Esophagus mucosa (tissue), 1 donor: ENCODE measurements around the gene CYB561A3. TPM values are rescaled to one million over a fixed set of nuclear protein-coding genes. Genes with fewer than 3 reads are reported as not detected.
A peak's percentile ranks its signal among the peaks of the same experiment; 100 is the strongest.

Source experiments
- ATAC-seq: fragments of 200-7000 bp; cut with Tn5 transposase; one replicate; pipeline ENCODE4 v1.9.1; 2020
- total RNA-seq: library from RNA; stranded (reverse); gene quantifications from one replicate; pipeline ENCODE4 v1.2.4, GENCODE V29; 2023
- donor health status: DM: yes; HTN: yes; CAD: no.

The CYB561A3 gene
- total RNA-seq, 1 donor from 2014 or later: 27.7 TPM

DNA sequence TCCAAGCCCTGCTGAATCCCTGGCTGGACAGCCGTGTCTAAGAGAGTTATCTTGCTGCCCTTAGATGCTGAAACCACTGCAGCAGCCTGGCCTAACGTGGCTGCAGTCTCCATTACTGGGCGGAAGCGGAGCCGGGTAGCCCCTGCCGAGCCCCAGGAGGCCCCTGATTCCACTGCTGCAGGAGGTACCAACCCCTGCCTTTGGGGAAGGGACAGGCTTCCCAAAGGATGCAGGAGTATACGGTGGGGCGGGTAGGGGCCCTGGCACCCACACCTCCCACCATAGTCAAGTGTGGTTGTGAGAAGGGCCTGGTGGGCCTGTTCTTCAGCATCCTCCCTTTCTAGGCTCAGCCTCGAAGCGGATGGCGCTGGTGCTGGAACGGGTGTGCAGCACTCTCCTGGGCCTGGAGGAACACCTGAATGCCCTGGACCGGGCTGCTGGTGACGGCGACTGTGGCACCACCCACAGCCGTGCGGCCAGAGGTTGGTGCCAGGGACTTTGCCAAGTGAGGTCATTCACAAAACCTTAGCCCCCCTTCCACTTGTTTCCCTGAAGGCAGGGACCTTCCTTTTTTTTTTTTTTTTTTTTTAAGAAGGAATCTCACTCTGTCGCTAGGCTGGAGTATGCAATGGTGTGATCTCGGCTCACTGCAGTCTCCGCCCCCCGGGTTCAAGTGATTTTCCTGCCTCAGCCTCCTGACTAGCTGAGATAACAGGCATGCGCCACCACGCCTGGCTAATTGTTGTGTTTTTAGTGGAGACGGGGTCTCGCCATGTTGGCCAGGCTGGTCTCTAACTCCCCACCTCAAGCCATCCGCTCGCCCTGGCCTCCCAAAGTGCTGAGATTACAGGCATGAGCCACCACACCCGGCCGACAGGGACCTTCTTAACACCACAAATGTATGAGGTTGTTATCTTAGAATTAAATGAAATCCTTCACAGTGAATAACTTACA is 17.6 kb downstream of the CYB561A3 start:
- ATAC-seq: no peak

- no peak for ATAC-seq
Observed at GRCh38 chr11:61342207-61342803, 19.4 kb downstream of the CYB561A3 start.

GRCh38 chr11:61341706-61342105 is 20.0 kb downstream of the CYB561A3 start:
- ATAC-seq: no peak

- ATAC-seq: no peak
Observed at GRCh38 chr11:61340979-61341378, 20.7 kb downstream of the CYB561A3 start.

GRCh38 chr11:61339490-61339878 is 22.2 kb downstream of the CYB561A3 start:
- no peak for ATAC-seq

DNA sequence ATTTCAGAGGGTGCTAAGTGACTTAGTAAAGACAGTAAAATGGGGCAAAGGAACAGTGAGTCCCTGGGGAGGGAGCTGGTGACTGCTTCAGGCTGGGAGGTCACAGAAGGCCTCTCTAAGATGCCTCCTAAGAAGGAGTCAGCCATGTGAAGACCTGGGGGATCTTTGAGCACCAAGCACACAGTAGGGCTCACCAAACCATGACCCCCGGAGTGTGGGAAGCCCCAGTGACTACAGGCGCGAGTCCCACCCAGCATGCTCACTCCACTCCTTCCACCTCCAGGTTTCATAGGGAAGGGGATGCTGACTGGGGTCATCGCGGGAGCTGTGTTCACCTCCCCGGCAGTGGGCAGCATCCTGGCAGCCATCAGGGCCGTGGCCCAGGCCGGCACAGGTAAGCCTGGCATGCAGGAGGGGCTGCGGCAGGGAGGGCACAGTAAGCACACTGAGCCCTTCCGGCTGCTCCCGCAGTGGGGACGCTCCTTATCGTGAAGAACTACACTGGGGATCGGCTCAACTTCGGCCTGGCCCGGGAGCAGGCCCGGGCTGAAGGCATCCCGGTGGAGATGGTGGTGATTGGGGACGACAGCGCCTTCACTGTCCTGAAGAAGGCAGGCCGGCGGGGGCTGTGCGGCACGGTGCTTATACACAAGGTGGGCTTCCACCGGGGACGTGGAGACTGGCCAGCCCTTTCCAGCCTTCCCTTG is 22.7 kb downstream of the CYB561A3 start:
- ATAC-seq: no peak

DNA sequence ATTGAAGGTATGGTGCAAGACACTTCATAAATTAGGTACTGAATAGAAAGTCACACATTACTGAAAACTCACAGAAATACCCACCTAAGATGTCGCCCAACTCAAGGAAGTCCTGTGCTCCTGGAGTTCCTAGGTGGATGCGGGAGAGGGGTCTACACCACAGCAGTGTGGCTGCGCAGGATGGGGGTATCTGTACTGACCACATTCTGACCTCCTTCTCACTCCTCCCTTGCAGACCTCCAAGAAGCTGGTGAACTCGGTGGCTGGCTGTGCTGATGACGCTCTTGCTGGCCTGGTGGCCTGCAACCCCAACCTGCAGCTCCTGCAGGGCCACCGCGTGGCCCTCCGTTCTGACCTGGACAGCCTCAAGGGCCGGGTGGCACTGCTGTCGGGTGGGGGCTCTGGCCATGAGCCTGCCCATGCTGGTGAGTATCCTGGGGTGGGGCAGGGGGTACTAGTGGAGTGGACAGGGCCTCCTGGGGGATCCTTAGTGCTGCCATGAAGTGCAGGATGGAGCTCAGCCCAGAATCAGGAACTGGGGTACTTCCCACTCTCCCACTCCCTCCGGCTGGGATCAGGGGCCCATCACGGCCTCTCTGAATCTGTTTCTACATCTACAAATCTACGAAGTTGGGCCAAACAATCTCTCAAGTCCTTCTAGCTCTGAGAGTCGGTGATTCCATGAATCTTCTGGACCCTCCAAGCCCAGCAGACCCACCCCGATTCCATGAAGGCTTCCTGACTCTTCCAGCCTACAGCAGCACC is 23.8 kb downstream of the CYB561A3 start:
- ATAC-seq: no peak

DNA sequence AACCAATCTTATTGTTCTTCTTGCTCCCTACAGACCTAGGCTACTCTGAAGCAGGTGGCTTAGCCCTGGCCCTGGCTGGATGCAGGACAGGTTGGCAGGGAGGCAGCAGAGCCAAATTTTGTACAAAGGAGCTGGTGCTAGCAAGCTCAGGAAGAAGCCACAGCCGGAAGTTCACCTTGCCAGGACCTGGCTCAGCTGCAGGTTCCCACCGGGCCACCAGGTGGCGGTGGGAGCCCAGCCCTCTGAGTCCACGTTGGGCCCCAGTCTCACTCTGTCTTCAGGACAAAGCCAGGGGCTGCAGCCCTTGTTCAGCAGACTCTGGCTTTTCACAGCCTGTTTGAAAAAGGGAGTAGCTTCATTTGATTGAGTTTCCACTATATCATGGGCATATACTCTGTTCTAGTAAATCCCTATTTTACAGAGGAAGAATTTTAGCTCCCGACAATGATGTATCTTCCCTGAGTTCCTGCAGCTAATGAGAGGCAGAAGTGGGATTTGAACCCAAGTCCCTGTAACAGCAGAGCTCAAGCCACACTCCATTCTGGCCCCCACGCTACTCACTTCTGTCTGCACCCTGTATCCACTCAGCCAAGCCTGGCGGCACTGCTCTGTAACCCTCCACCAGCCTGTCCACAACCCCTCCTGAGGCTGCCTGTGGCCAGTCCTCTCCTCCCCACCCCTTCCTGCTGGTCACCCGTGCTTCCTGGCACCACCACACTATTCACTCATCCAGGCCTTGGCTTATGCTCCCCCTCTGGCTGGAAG is 25.3 kb downstream of the CYB561A3 start:
- ATAC-seq: peak; percentile 78

- ATAC-seq: no peak
Observed at GRCh38 chr11:61335355-61335710, 26.3 kb downstream of the CYB561A3 start.

GRCh38 chr11:61334434-61335354 is 27.0 kb downstream of the CYB561A3 start:
- ATAC-seq: peak; percentile 33

DNA sequence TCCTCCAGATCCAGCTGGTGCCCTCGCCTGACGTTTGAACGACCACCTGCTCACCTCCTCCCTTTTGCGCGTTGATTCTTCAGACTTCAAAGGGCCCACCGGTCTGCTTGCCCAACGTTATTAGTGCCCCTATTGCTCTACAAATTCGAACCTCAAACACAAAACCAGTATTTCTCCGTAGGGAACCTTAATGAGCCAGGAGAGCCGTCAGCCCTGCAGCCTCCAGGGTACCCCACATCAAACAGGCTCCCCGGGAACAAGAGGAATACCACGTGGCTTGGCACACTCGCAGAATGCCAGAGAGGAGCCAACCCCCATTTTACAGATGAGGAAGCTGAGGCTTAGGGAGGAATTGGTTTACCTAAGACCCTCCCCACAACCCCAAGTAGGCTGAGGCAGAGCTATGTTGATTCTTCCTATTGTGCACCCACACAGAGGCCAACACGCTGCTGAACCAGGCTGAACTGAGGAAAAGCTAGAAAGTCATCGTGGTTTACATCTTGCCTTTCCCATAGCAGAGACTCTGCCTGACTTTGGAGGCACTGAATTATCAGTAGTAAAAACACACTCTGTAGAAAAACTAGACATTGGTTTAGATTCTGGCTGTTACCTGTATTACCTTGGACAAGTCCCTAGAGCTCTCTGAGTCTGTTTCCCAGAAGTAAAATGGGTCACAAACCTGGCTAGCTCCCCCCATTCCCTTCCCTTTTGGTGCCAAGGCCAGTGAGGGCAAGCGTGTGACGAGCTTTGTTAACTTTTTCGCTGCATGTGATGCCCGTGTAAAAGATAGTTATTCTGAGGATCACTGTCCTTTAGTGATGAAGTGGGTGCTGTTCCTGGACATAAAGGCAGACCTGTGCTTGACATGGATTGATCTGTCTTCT is 27.9 kb downstream of the CYB561A3 start:
- ATAC-seq: no peak

DNA sequence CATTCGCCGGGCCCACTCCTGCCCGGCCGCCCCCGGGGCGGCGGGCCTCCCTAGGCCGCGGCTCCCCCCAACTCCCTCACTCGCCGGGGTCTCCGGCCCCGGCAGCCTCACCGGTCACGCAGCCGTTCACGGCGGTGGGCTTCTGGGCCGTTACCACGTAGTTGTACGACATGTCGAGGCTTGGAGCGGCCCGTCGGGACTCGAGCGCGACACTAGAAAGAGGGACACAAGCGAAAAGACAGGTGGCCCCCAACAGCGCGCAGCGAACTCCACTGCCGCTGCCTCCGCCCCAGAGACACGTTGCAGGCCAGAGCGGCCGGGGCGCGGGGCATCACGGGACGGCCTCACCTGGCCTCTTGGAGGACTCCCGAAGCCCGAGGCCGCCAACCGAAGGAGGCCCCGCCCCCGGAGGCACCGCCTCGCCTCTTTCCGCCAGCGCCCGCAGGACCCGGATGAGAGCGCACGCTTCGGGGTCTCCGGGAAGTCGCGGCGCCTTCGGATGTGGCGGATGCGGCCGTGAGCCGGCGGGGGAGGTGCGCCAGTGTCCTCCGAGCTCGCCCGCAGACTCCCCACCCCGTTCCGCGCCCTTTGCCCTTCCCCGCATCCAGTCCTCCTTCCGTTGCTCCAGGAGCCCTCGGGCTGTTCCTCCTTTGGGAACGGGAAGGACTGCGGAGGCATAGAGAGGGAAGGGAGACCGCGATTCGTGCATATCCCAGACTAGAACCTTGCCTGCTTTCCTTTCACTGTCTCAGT is 28.7 kb downstream of the CYB561A3 start, which contains the start of the genes DDB1 and TKFC:
DDB1 (minus strand) TSS at position 309 of the 753 bp plus-strand sequence; CDS start at position 172, 137 bp downstream.
TKFC (plus strand) TSS at position 432 of the 753 bp plus-strand sequence. CDS start 1,501 bp downstream, outside the sequence.
- ATAC-seq: peak; percentile 93

DNA sequence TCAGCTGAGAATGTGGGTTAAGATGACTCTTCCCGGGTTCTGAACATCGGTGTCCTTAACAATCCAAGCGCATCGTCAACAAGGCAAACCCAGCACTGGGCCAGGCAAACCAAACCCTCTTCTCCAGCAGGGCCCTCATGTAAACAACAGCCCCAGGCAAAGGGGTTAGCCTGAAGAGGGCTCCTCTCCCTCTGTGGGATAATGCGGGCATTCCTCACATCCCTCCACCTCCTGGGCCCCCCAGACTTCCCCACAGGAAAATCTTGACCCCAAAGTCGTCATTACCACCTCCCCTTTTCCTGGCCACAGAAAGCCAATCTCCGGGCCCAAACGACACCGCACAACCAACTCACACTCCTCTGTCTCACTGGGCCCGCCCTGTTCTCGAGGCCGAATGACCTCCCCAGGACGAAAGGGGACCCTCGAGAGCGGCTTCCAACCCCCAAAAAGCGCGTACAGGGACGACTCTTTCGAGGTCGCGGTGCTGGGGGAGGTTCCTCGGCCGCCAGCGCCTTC is 29.3 kb downstream of the CYB561A3 start:
- no peak for ATAC-seq

DNA sequence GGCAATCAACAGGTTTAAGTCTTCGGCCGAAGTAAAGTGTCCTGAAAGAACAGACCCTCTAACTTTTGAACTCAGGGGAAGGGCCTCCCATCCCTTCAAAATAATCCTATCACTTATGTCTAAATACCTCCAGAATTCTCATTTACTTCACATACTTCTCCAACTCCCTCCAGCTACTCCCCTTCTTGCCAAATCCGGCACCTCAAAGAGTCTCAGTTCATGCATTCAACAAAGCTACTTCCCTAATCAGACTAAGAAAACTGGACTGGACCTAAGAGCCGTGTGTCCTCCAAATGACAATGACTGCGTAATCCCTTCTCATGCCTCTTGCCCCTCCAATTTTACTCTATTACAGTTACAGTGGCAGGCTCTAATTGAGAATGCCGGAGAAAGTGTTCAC is 30.0 kb downstream of the CYB561A3 start:
- ATAC-seq: no peak

GRCh38 chr11:61329871-61330270 is 31.8 kb downstream of the CYB561A3 start:
- no peak for ATAC-seq

- no peak for ATAC-seq
Observed at GRCh38 chr11:61328351-61328750, 33.3 kb downstream of the CYB561A3 start.

DNA sequence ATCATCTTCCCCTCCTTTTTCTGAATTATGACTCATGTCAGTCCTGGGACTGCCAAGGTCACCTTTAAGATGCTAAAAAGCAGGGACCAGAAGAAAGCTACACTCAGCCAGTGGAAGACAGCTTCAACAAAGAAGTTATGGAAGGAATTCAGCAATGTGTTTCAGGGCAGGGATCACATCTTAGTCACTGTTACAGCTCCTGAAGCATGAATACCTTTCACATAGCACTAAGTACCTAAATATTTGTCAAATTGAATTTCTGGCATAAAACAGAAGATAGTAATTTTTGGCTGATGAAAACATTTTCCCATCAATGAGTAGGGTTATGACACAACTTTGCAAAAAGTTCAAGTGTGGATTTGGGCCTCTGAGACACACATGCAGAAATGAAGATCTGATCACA is 34.0 kb downstream of the CYB561A3 start:
- ATAC-seq: no peak
